Ascending aorta (tissue), 2 donors: ENCODE measurements around the gene FAM228A. TPM values are rescaled to one million over a fixed set of nuclear protein-coding genes. Genes with fewer than 3 reads are reported as not detected.

Experiments used
- DNase-seq, 2 donors: peaks; one replicate each; pipeline ENCODE4 v3.0.0-alpha.2; 2019; ENCODE audit warnings: low spot score in 2 of 2
- H3K27ac ChIP-seq, 2 donors: fragments of 200-600 bp; sonication (generic); one replicate each; pipeline ENCODE4 v1.5.1; 2016 to 2017; ENCODE audit warnings: mild to moderate bottlenecking in 1 of 2
- H3K27me3 ChIP-seq: fragments of 200-600 bp; sonication (generic); one replicate; pipeline ENCODE4 v1.5.1; 2017
- H3K36me3 ChIP-seq, 2 donors: fragments of 200-600 bp; sonication (generic); one replicate each; pipeline ENCODE4 v1.5.1; 2016
- H3K4me1 ChIP-seq, 2 donors: fragments of 200-600 bp; sonication (generic); one replicate each; pipeline ENCODE4 v1.5.1; 2016 to 2017; ENCODE audit warnings: mild to moderate bottlenecking in 1 of 2
- H3K4me3 ChIP-seq, 2 donors: fragments of 200-600 bp; sonication (generic); one replicate each; pipeline ENCODE4 v1.5.1; 2016 to 2017; ENCODE audit warnings: mild to moderate bottlenecking in 1 of 2
- H3K9me3 ChIP-seq, 2 donors: fragments of 200-600 bp; sonication (generic); one replicate each; pipeline ENCODE4 v1.5.1; 2016
- intact Hi-C: fragments of 100-400 bp; cut with DNase I; formaldehyde crosslinking; loops from one replicate; pipeline ENCODE4 v1.15.1; 2023
- total RNA-seq: library from RNA; depleted of rRNA; stranded (reverse); fragments of >200 nt; gene quantifications from one replicate; pipeline ENCODE4 v1.1.0, GENCODE V29; 2016
- TF ChIP-seq, protein P1 (sequence below), 3 experiments: fragments of 200-600 bp in 2 of 3; fragments of 450-650 bp in 1 of 3; sonication (generic) in 2 of 3; IDR thresholded peaks; one replicate each; pipeline ENCODE4 v1.5.1; 2016 to 2019; ENCODE audit warnings: antibody characterized with exemption in 3 of 3, mild to moderate bottlenecking in 1 of 3, moderate library complexity in 1 of 3

FAM228A gene
- total RNA-seq, 1 donor from 2014 or later, result not detected

DNA sequence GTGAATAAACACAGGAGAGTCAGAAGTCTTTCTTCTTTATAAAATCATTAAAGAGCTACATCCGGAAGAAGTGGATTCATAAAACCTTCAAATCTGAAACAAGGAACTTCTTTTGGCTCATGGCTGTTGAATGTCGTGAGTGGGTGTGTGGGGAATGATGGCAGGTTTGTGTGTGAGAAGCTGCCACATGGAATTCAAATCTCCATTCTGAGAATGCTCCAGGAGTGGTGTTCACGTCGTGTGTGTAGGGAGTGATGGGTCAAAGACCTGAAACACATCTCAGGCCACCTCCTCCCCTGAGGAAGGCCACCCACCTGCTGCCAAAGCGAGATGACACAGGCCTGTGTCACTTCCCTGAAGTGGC is 28.9 kb downstream of the FAM228A start:
- no peak for DNase-seq
- Histone ChIP-seq H3K4me3 (no peak overlapping the region), H3K27ac (no peak overlapping the region), H3K9me3 (no peaks in the 10 kb centered on the region), H3K36me3 (peaks cover 51 to 69% of the 10 kb centered on the region in 2 donors), H3K27me3 (no peaks in the 10 kb centered on the region), H3K4me1 (no peaks in the 10 kb centered on the region)
- TF ChIP-seq, protein P1, sequence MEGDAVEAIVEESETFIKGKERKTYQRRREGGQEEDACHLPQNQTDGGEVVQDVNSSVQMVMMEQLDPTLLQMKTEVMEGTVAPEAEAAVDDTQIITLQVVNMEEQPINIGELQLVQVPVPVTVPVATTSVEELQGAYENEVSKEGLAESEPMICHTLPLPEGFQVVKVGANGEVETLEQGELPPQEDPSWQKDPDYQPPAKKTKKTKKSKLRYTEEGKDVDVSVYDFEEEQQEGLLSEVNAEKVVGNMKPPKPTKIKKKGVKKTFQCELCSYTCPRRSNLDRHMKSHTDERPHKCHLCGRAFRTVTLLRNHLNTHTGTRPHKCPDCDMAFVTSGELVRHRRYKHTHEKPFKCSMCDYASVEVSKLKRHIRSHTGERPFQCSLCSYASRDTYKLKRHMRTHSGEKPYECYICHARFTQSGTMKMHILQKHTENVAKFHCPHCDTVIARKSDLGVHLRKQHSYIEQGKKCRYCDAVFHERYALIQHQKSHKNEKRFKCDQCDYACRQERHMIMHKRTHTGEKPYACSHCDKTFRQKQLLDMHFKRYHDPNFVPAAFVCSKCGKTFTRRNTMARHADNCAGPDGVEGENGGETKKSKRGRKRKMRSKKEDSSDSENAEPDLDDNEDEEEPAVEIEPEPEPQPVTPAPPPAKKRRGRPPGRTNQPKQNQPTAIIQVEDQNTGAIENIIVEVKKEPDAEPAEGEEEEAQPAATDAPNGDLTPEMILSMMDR (IDR thresholded peaks at IDR 0.05), result no peak
- intact Hi-C loops, result no loop called here

GRCh38 chr2:24204505-24204904 is 29.7 kb downstream of the FAM228A start:
- Histone ChIP-seq H3K27me3 (no peaks in the 10 kb centered on the region), H3K36me3 (peaks cover 59 to 75% of the 10 kb centered on the region in 2 donors), H3K27ac (no peak overlapping the region), H3K9me3 (no peaks in the 10 kb centered on the region), H3K4me3 (no peak overlapping the region), H3K4me1 (no peaks in the 10 kb centered on the region)
- TF ChIP-seq, protein P1 (IDR thresholded peaks at IDR 0.05), result no peak
- DNase-seq, result no peak
- intact Hi-C loops, result no loop called here

DNA sequence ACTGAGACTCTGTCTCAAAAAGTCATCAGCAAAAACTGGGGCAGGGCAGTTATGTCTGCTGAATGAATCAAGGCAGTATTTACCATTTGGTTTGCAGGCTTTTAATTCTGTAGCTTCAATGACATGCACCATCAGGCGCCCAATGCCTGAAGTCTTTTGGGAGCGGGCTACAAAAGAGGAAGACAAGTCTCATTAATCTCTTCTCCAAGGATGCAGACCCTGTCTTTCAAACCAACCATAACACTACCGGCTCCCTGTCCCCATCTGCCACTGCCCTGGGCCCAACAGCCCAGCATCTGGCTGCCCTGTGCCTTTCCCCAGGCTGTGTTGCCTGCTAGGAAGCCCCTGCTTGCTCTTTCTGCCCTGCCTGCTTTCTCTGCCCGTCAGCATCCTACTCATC is 30.3 kb downstream of the FAM228A start:
- Histone ChIP-seq H3K27ac (no peak overlapping the region), H3K27me3 (no peaks in the 10 kb centered on the region), H3K4me3 (no peak overlapping the region), H3K4me1 (no peaks in the 10 kb centered on the region), H3K36me3 (peaks cover 59 to 81% of the 10 kb centered on the region in 2 donors), H3K9me3 (no peaks in the 10 kb centered on the region)
- TF ChIP-seq, protein P1 (IDR thresholded peaks at IDR 0.05), result no peak
- intact Hi-C loops, result no loop called here
- no peak for DNase-seq

GRCh38 chr2:24206242-24206641 is 31.4 kb downstream of the FAM228A start:
- peaks cover 66 to 91% of the 10 kb centered on the region in 2 donors for H3K36me3 ChIP-seq

DNA sequence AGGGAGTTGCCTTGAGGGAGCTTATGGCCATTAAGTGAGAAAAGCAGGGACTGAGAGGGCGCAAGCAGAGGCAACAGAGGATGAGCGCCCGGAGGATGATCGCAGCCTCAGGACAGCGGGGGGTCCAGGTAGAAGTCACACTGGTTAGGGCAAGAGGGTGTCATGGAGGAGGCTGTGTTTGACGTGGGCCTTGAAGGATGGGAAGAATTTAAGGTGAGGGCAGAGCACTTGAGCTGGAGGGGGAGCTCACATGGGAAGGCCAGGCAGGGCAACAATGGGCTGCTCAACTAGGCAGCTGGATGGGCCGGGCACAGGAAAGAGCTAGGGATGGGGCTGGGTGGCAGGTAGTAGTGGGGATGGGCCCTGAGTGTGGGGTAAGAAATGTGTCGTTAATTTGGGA is 31.9 kb downstream of the FAM228A start:
- Histone ChIP-seq H3K36me3 (peaks cover 70 to 91% of the 10 kb centered on the region in 2 donors), H3K4me3 (no peak overlapping the region), H3K27ac (no peak overlapping the region), H3K9me3 (no peaks in the 10 kb centered on the region), H3K27me3 (no peaks in the 10 kb centered on the region), H3K4me1 (no peaks in the 10 kb centered on the region)
- TF ChIP-seq, protein P1 (IDR thresholded peaks at IDR 0.05), result no peak
- DNase-seq, result no peak
- intact Hi-C loops, result no loop called here

More at GRCh38 chr2:24206242-24206641, 31.4 kb downstream of the FAM228A start:
- Histone ChIP-seq H3K4me1 (no peaks in the 10 kb centered on the region), H3K27ac (no peak overlapping the region), H3K9me3 (no peaks in the 10 kb centered on the region), H3K4me3 (no peak overlapping the region), H3K27me3 (no peaks in the 10 kb centered on the region)
- no peak for DNase-seq
- intact Hi-C loops, result no loop called here
- TF ChIP-seq, protein P1 (IDR thresholded peaks at IDR 0.05), result no peak

GRCh38 chr2:24207359-24207758 is 32.5 kb downstream of the FAM228A start:
- intact Hi-C loops, result no loop called here
- Histone ChIP-seq H3K4me1 (no peaks in the 10 kb centered on the region), H3K36me3 (peaks cover 74 to 95% of the 10 kb centered on the region in 2 donors), H3K27me3 (no peaks in the 10 kb centered on the region), H3K4me3 (no peak overlapping the region), H3K27ac (no peak overlapping the region), H3K9me3 (no peaks in the 10 kb centered on the region)
- TF ChIP-seq, protein P1 (IDR thresholded peaks at IDR 0.05), result no peak
- DNase-seq, result no peak
